ENCODE data around the gene PABPN1L. TPM values are rescaled to one million over a fixed set of nuclear protein-coding genes. Genes with fewer than 3 reads are reported as not detected.
"Not testable (repeated sequence)": the region's sequence is repeated elsewhere in the genome, so short reads cannot be mapped to it uniquely, and the experiment has no call there.

The PABPN1L gene
- total and polyA plus RNA-seq, 2 donors (not counting 1 experiment from before 2014, with no cell fraction given), result 0.21 to 0.84 TPM

DNA sequence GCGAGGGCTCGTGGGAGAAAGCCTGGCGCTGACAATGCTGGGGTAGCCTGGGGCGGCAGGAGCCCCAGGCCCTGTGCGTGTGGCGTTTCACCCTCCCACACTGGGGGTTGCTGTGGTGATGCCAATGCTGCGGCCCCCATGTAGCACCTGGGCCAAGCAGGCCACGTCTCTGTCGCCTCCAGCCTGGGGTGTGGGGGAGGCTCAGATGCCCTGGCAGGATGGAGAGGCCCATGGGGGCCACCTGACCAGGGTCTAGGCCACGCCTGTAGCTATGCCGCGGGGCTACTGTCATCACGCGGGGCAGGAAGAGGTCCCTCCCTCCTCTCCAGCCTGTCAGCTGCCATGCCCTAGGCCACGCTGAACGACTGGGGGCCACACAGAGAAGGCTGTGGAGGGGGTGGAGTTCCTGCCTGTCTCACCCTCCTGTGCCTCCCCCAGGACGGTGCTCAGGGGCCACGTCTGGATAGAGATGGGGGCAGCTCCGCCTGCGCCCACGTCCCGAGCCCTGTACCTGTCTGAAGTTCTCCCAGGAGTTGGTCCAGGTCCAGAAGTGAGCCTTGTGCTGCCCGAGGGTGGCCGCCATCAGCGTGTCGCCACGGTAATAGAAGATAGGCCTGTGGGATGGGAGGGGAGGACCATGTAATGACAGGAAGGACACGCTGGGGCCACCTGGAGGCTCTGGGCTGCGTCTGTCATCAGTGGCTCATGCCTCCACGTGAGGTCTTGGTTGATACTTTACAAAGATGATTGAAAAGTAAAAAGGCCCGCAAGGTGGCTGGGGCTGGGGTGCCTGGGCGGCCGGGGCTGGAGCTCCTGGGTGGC is 42.0 kb downstream of the PABPN1L start:
- no peaks in the 10 kb centered on the region for H3K27me3 Mint-ChIP-seq
- H3K4me2 ChIP-seq (replicated peaks; ENCODE audit: low read depth, low read length, poor library complexity, severe bottlenecking), result no peak overlapping the region
- no peak for DNase-seq
- ATAC-seq (ENCODE audit: low read depth), result no peak
- H3K79me2 ChIP-seq (ENCODE audit: control insufficient read depth, insufficient read depth, low read length), result no peaks in the 10 kb centered on the region
- H3K36me3 ChIP-seq (replicated peaks in 1 of 2; ENCODE audit: control extremely low read depth in 1 of 2, control insufficient read depth in 1 of 2, extremely low read depth in 1 of 2, insufficient read depth in 2 of 2, low read length in 1 of 2), result peaks cover 0 to 24% of the 10 kb centered on the region in 2 experiments
- H3K4me1 Mint-ChIP-seq, result no peaks in the 10 kb centered on the region
- no peaks in the 10 kb centered on the region for H3K9me3 Mint-ChIP-seq (ENCODE audit: insufficient read depth)
- ChIA-PET POLR2A (no interaction called here), CTCF (no interaction called here)
- H2AFZ ChIP-seq (ENCODE audit: insufficient read depth, low read depth, low read length, poor library complexity, severe bottlenecking), result no peak overlapping the region
- H3K27me3 ChIP-seq (replicated peaks in 1 of 4; ENCODE audit: control extremely low read depth in 1 of 4, control insufficient read depth in 3 of 4, insufficient read depth in 4 of 4, low read length in 3 of 4), result no peaks in the 10 kb centered on the region
- no peak overlapping the region for H3K9ac ChIP-seq (ENCODE audit: low read length)
- no peaks in the 10 kb centered on the region for H3K4me1 ChIP-seq (ENCODE audit: control insufficient read depth in 2 of 2, insufficient read depth in 2 of 2, low read length in 2 of 2)
- H3K4me3 ChIP-seq (ENCODE audit: control extremely low read depth in 1 of 5, extremely low read depth in 1 of 5, insufficient read depth in 1 of 5, low read depth in 2 of 5, low read length in 4 of 5), result no peak overlapping the region
- WGBS (ENCODE audit: insufficient coverage), result 91% methylated on average over 24 of the region's 33 CpGs
- H3K27ac Mint-ChIP-seq, result no peak overlapping the region
- no peaks in the 10 kb centered on the region for H3K9me3 ChIP-seq (ENCODE audit: control extremely low read depth in 1 of 3, control insufficient read depth in 2 of 3, insufficient read depth in 1 of 3, low read length in 2 of 3)
- intact Hi-C loops (cut with micrococcal nuclease), result no loop called here
- H3K4me3 Mint-ChIP-seq, result no peak overlapping the region
- no peaks in the 10 kb centered on the region for H4K20me1 ChIP-seq (ENCODE audit: control insufficient read depth, insufficient read depth, low read length, poor library complexity, severe bottlenecking)
- no peak overlapping the region for H3K27ac ChIP-seq (ENCODE audit: low read length in 2 of 2)
- TF ChIP-seq CTCF (IDR thresholded peaks at IDR 0.05), result no peak
- TF ChIP-seq EZH2 (IDR thresholded peaks at IDR 0.05; ENCODE audit: borderline replicate concordance, insufficient read depth, low read depth, low read length, poor library complexity, severe bottlenecking), result no peak

- H3K4me1 Mint-ChIP-seq; H3K27ac ChIP-seq (ENCODE audit: low read length in 2 of 2): not testable (repeated sequence)
Measured at GRCh38 chr16:88823646-88824045, 42.8 kb downstream of the PABPN1L start.

More at GRCh38 chr16:88823646-88824045, 42.8 kb downstream of the PABPN1L start:
- H3K9ac ChIP-seq (ENCODE audit: low read length); H2AFZ ChIP-seq (ENCODE audit: insufficient read depth, low read depth, low read length, poor library complexity, severe bottlenecking); H3K4me3 Mint-ChIP-seq; H4K20me1 ChIP-seq (ENCODE audit: control insufficient read depth, insufficient read depth, low read length, poor library complexity, severe bottlenecking); H3K9me3 Mint-ChIP-seq (ENCODE audit: insufficient read depth); DNase-seq; H3K4me1 ChIP-seq (ENCODE audit: control insufficient read depth in 2 of 2, insufficient read depth in 2 of 2, low read length in 2 of 2); POLR2A ChIA-PET; H3K79me2 ChIP-seq (ENCODE audit: control insufficient read depth, insufficient read depth, low read length); intact Hi-C loops (cut with micrococcal nuclease); H3K9me3 ChIP-seq (ENCODE audit: control extremely low read depth in 1 of 3, control insufficient read depth in 2 of 3, insufficient read depth in 1 of 3, low read length in 2 of 3); H3K4me3 ChIP-seq (ENCODE audit: control extremely low read depth in 1 of 5, extremely low read depth in 1 of 5, insufficient read depth in 1 of 5, low read depth in 2 of 5, low read length in 4 of 5); CTCF ChIA-PET; ATAC-seq (ENCODE audit: low read depth); H3K4me2 ChIP-seq (replicated peaks; ENCODE audit: low read depth, low read length, poor library complexity, severe bottlenecking); H3K27me3 Mint-ChIP-seq; H3K27ac Mint-ChIP-seq; H3K27me3 ChIP-seq (replicated peaks in 1 of 4; ENCODE audit: control extremely low read depth in 1 of 4, control insufficient read depth in 3 of 4, insufficient read depth in 4 of 4, low read length in 3 of 4): not testable (repeated sequence)
- peaks cover 0 to 24% of the 10 kb centered on the region in 2 experiments for H3K36me3 ChIP-seq (replicated peaks in 1 of 2; ENCODE audit: control extremely low read depth in 1 of 2, control insufficient read depth in 1 of 2, extremely low read depth in 1 of 2, insufficient read depth in 2 of 2, low read length in 1 of 2)
- 97% methylated on average over 26 of the region's 31 CpGs for WGBS (ENCODE audit: insufficient coverage)
